ENCODE results near the gene NPNT.

GRCh38 chr4:105894660-105895582, at the start of gene NPNT:
- no peak for TF ChIP-seq CTCF (conservative IDR thresholded peaks at IDR 0.05)
- TF ChIP-seq EZH2 (IDR thresholded peaks at IDR 0.05; ENCODE audit: low read depth) = no peak
